Calu3 (cell line): ENCODE measurements around the gene LRRC1. TPM values are rescaled to one million over a fixed set of nuclear protein-coding genes. Genes with fewer than 3 reads are reported as not detected.

ENCODE experiments used
- BruUV-seq: library from RNA; stranded (reverse); fragments of 400-500 nt; replicated peaks from 2 replicates; lab custom pipeline; 2021; lab: Mats Ljungman, UMichigan
- CTCF ChIA-PET: fragments of 300-600 bp; sonication (Branson Sonifier 250); formaldehyde crosslinking; loops from one replicate; lab custom pipeline; 2022; ENCODE audit warnings: antibody characterized with exemption; lab: Charles Lee
- DNase-seq: peaks from one replicate; pipeline ENCODE4 v3.0.0; 2022
- H3K27ac Mint-ChIP-seq: one replicate; pipeline ENCODE4 v1.8.0; 2022; ENCODE audit warnings: mixed read lengths; ENCODE audit not compliant: unreplicated experiment
- H3K27me3 Mint-ChIP-seq: one replicate; pipeline ENCODE4 v1.8.0; 2022; ENCODE audit warnings: mixed read lengths; ENCODE audit not compliant: unreplicated experiment
- H3K36me3 Mint-ChIP-seq: one replicate; pipeline ENCODE4 v1.8.0; 2022; ENCODE audit warnings: mild to moderate bottlenecking, moderate library complexity, mixed read lengths; ENCODE audit not compliant: insufficient read depth, unreplicated experiment
- H3K4me1 Mint-ChIP-seq: one replicate; pipeline ENCODE4 v1.8.0; 2022; ENCODE audit warnings: mild to moderate bottlenecking, low read depth, mixed read lengths; ENCODE audit not compliant: unreplicated experiment
- H3K4me3 Mint-ChIP-seq: one replicate; pipeline ENCODE4 v1.8.0; 2022; ENCODE audit warnings: mild to moderate bottlenecking, low read depth, moderate library complexity, mixed read lengths; ENCODE audit not compliant: unreplicated experiment
- H3K9me3 Mint-ChIP-seq: one replicate; pipeline ENCODE4 v1.8.0; 2022; ENCODE audit warnings: low read depth, mixed read lengths; ENCODE audit not compliant: unreplicated experiment
- CTCF ChIP-seq: fragments of 200-600 bp; IDR thresholded peaks from one replicate; pipeline ENCODE4 v1.8.0; 2022; ENCODE audit warnings: antibody characterized with exemption; ENCODE audit not compliant: unreplicated experiment
- intact Hi-C: fragments of 100-400 bp; cut with micrococcal nuclease; formaldehyde crosslinking; loops from one replicate; pipeline ENCODE4 v1.10.0; 2022; ENCODE audit not compliant: unreplicated experiment
- total RNA-seq: library from RNA; stranded (reverse); gene quantifications from 2 replicates; pipeline ENCODE4 v1.2.3, GENCODE V29; 2022

The LRRC1 gene
- total RNA-seq, 1 experiment from 2014 or later, result 26.6 TPM

GRCh38 chr6:53938810-53939209 is 144.0 kb downstream of the LRRC1 start:
- no peaks in the 10 kb centered on the region for H3K4me1 Mint-ChIP-seq
- H3K27me3 Mint-ChIP-seq, result no peaks in the 10 kb centered on the region
- CTCF ChIA-PET, result no interaction called here
- no peak for DNase-seq
- H3K9me3 Mint-ChIP-seq, result no peaks in the 10 kb centered on the region
- no peak for TF ChIP-seq CTCF
- no peak overlapping the region for H3K27ac Mint-ChIP-seq
- H3K4me3 Mint-ChIP-seq, result no peak overlapping the region
- BruUV-seq, result no TSS peak
- H3K36me3 Mint-ChIP-seq, result no peaks in the 10 kb centered on the region
- intact Hi-C loops, result no loop called here

- no peaks in the 10 kb centered on the region for H3K27me3 Mint-ChIP-seq
- no peak overlapping the region for H3K27ac Mint-ChIP-seq
- intact Hi-C loops, result no loop called here
- H3K4me1 Mint-ChIP-seq, result no peaks in the 10 kb centered on the region
- no peak overlapping the region for H3K4me3 Mint-ChIP-seq
- BruUV-seq, result no TSS peak
- DNase-seq, result no peak
- no peaks in the 10 kb centered on the region for H3K36me3 Mint-ChIP-seq
- no peak for TF ChIP-seq CTCF
- H3K9me3 Mint-ChIP-seq, result no peaks in the 10 kb centered on the region
- CTCF ChIA-PET, result no interaction called here
Measured at GRCh38 chr6:53939830-53940229, 145.0 kb downstream of the LRRC1 start.

- Mint-ChIP-seq H3K27ac (no peak overlapping the region), H3K27me3 (no peaks in the 10 kb centered on the region), H3K4me3 (no peak overlapping the region), H3K4me1 (no peaks in the 10 kb centered on the region), H3K36me3 (no peaks in the 10 kb centered on the region), H3K9me3 (peaks cover 3% of the 10 kb centered on the region)
- CTCF ChIA-PET, result no interaction called here
- TF ChIP-seq CTCF, result no peak
- no peak for DNase-seq
- BruUV-seq, result no TSS peak
- intact Hi-C loops, result no loop called here
Measured at GRCh38 chr6:53943395-53943794, 148.6 kb downstream of the LRRC1 start.

- intact Hi-C loops, result no loop called here
- Mint-ChIP-seq H3K27ac (no peak overlapping the region), H3K9me3 (peaks cover 3% of the 10 kb centered on the region), H3K4me1 (no peaks in the 10 kb centered on the region), H3K4me3 (no peak overlapping the region), H3K36me3 (no peaks in the 10 kb centered on the region), H3K27me3 (no peaks in the 10 kb centered on the region)
- no TSS peak for BruUV-seq
- no peak for DNase-seq
- CTCF ChIA-PET, result no interaction called here
- TF ChIP-seq CTCF, result no peak
Measured at GRCh38 chr6:53944091-53944490, 149.3 kb downstream of the LRRC1 start.

GRCh38 chr6:53944543-53944942 is 149.7 kb downstream of the LRRC1 start:
- H3K36me3 Mint-ChIP-seq, result no peaks in the 10 kb centered on the region
- CTCF ChIA-PET, result no interaction called here
- no peak overlapping the region for H3K27ac Mint-ChIP-seq
- H3K4me1 Mint-ChIP-seq, result no peaks in the 10 kb centered on the region
- intact Hi-C loops, result no loop called here
- no peak for TF ChIP-seq CTCF
- H3K27me3 Mint-ChIP-seq, result no peaks in the 10 kb centered on the region
- DNase-seq, result no peak
- H3K9me3 Mint-ChIP-seq, result peaks cover 3% of the 10 kb centered on the region
- BruUV-seq, result no TSS peak
- H3K4me3 Mint-ChIP-seq, result no peak overlapping the region
